Medulla oblongata (tissue), 1 donor: ENCODE measurements around the gene SHCBP1L.

Experiments used
- DNase-seq: peaks from one replicate; pipeline ENCODE4 v3.0.0-alpha.2; 2015; ENCODE audit errors: extremely low spot score

SHCBP1L gene

GRCh38 chr1:182952677-182953444 is at the start of gene SHCBP1L:
TSS of gene SHCBP1L (minus strand) at chr1:182953166. CDS start at chr1:182953133, 33 bp downstream.
- no peak for DNase-seq

GRCh38 chr1:183002267-183002666 is 49.3 kb upstream of the SHCBP1L start:
- no peak for DNase-seq

GRCh38 chr1:183000167-183000962 is 47.4 kb upstream of the SHCBP1L start:
- DNase-seq = no peak

- no peak for DNase-seq
Observed at GRCh38 chr1:182998482-182998881, 45.5 kb upstream of the SHCBP1L start.

GRCh38 chr1:182996816-182997215 is 43.9 kb upstream of the SHCBP1L start:
- no peak for DNase-seq

- DNase-seq = no peak
Observed at GRCh38 chr1:182995894-182996293, 42.9 kb upstream of the SHCBP1L start.

- DNase-seq = no peak
Observed at GRCh38 chr1:182993746-182994145, 40.8 kb upstream of the SHCBP1L start.

GRCh38 chr1:182990413-182991144 is 37.6 kb upstream of the SHCBP1L start:
- DNase-seq = no peak

GRCh38 chr1:182985876-182986275 is 32.9 kb upstream of the SHCBP1L start:
- DNase-seq = no peak

GRCh38 chr1:182984621-182985020 is 31.7 kb upstream of the SHCBP1L start:
- no peak for DNase-seq

- no peak for DNase-seq
Observed at GRCh38 chr1:182984138-182984537, 31.2 kb upstream of the SHCBP1L start.

- DNase-seq = no peak
Observed at GRCh38 chr1:182978151-182978853, 25.3 kb upstream of the SHCBP1L start.

GRCh38 chr1:182977480-182977879 is 24.5 kb upstream of the SHCBP1L start:
- no peak for DNase-seq

GRCh38 chr1:182974506-182975191 is 21.7 kb upstream of the SHCBP1L start:
- no peak for DNase-seq

- DNase-seq = no peak
Observed at GRCh38 chr1:182972829-182973228, 19.9 kb upstream of the SHCBP1L start.

- no peak for DNase-seq
Observed at GRCh38 chr1:182972231-182972630, 19.3 kb upstream of the SHCBP1L start.

GRCh38 chr1:182971219-182971618 is 18.3 kb upstream of the SHCBP1L start:
- no peak for DNase-seq

GRCh38 chr1:182968836-182969734 is 16.1 kb upstream of the SHCBP1L start:
- DNase-seq = no peak

GRCh38 chr1:182968151-182968741 is 15.3 kb upstream of the SHCBP1L start:
- DNase-seq = no peak

- no peak for DNase-seq
Observed at GRCh38 chr1:182965861-182966260, 12.9 kb upstream of the SHCBP1L start.
